Esophagus squamous epithelium (tissue), 4 donors: Measurements from ENCODE around the gene UNC13C.

Experiments
- CTCF ChIP-seq, 6 experiments: fragments of 450-650 bp in 4 of 6; fragments of 200-600 bp in 2 of 6; sonication (generic) in 2 of 6; IDR thresholded peaks; one replicate each; pipeline ENCODE4 v1.5.1; 2016 to 2019; ENCODE audit warnings: antibody characterized with exemption in 6 of 6, mild to moderate bottlenecking in 4 of 6, moderate library complexity in 4 of 6
- POLR2A ChIP-seq, 4 donors: fragments of 450-650 bp; IDR thresholded peaks; one replicate each; pipeline ENCODE4 v1.6.1; 2017; ENCODE audit warnings: antibody characterized with exemption in 4 of 4, mild to moderate bottlenecking in 4 of 4, moderate library complexity in 3 of 4

DNA sequence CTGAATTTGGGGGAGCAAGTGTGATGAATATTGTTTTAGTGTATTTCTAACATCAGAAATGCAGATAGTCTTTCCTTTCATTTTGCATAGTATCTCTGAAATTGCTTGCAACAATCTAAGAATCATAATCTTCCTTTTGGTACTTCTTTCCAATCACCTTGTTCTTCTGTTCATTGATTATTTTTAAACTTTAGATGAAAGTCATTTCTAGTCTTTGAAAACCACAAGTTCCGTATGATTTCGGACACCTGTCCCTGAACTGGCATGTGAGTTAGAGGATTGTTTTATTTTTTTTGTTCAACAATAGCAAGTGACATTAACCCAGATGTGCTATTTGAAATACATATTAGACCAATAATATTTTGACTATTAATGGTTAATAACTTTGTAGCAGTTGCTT lies 329.7 kb downstream of the UNC13C start:
- TF ChIP-seq CTCF (IDR thresholded peaks at IDR 0.05), result no peak
- no peak for TF ChIP-seq POLR2A (IDR thresholded peaks at IDR 0.05)
